Erythroblast (primary cell): ENCODE results near the gene VASH1.

ENCODE experiments used
- GATA1 ChIP-seq: IDR thresholded peaks from 2 replicates; pipeline ENCODE4 v1.6.1; 2011; ENCODE audit warnings: low read depth, mild to moderate bottlenecking, control low read depth, low read length, moderate library complexity
- POLR2A ChIP-seq: IDR thresholded peaks from 2 replicates; pipeline ENCODE4 v1.6.1; 2011; ENCODE audit warnings: mild to moderate bottlenecking, low read length

GRCh38 chr14:76829650-76830421 is 68.6 kb downstream of the VASH1 start:
- TF ChIP-seq POLR2A = no peak
- TF ChIP-seq GATA1 = no peak
